Measurements from ENCODE around the gene L3MBTL3.
"Not testable (repeated sequence)": the region's sequence is repeated elsewhere in the genome, so short reads cannot be mapped to it uniquely, and the experiment has no call there.

L3MBTL3 gene

GRCh38 chr6:130093546-130093945 lies 75.2 kb downstream of the L3MBTL3 start:
- no peak for DNase-seq

- DNase-seq: no peak
These were observed 79.9 kb downstream of the L3MBTL3 start for GRCh38 chr6:130098317-130098716.

- no peak for DNase-seq
These were observed 80.7 kb downstream of the L3MBTL3 start for GRCh38 chr6:130099119-130099518.

- DNase-seq: no peak
These were observed 87.8 kb downstream of the L3MBTL3 start for GRCh38 chr6:130105996-130106704.

GRCh38 chr6:130107710-130108109 lies 89.3 kb downstream of the L3MBTL3 start:
- DNase-seq: no peak

GRCh38 chr6:130111031-130111430 lies 92.7 kb downstream of the L3MBTL3 start:
- DNase-seq: no peak

- DNase-seq: no peak
These were observed 94.9 kb downstream of the L3MBTL3 start for GRCh38 chr6:130113201-130113710.

- no peak for DNase-seq
These were observed 96.7 kb downstream of the L3MBTL3 start for GRCh38 chr6:130115036-130115435.

- no peak for DNase-seq
These were observed 97.9 kb downstream of the L3MBTL3 start for GRCh38 chr6:130116273-130116672.

- DNase-seq: not testable (repeated sequence)
These were observed 98.9 kb downstream of the L3MBTL3 start for GRCh38 chr6:130117187-130117701.

- DNase-seq: no peak
These were observed 99.9 kb downstream of the L3MBTL3 start for GRCh38 chr6:130118236-130118635.

- no peak for DNase-seq
These were observed 100.8 kb downstream of the L3MBTL3 start for GRCh38 chr6:130119211-130119610.

GRCh38 chr6:130120731-130121130 lies 102.3 kb downstream of the L3MBTL3 start:
- no peak for DNase-seq

- no peak for DNase-seq
These were observed 103.9 kb downstream of the L3MBTL3 start for GRCh38 chr6:130122243-130122642.

- DNase-seq: no peak
These were observed 108.8 kb downstream of the L3MBTL3 start for GRCh38 chr6:130127195-130127594.

- no peak for DNase-seq
These were observed 109.9 kb downstream of the L3MBTL3 start for GRCh38 chr6:130128326-130128725.

GRCh38 chr6:130129762-130130246 lies 111.4 kb downstream of the L3MBTL3 start:
- DNase-seq: no peak

GRCh38 chr6:130132286-130132701 lies 113.9 kb downstream of the L3MBTL3 start:
- DNase-seq: no peak

GRCh38 chr6:130134582-130134981 lies 116.2 kb downstream of the L3MBTL3 start:
- no peak for DNase-seq

GRCh38 chr6:130136798-130137197 lies 118.4 kb downstream of the L3MBTL3 start:
- no peak for DNase-seq

GRCh38 chr6:130138116-130138908 lies 119.9 kb downstream of the L3MBTL3 start:
- DNase-seq: no peak

- DNase-seq: no peak
These were observed 120.5 kb downstream of the L3MBTL3 start for GRCh38 chr6:130138909-130139242.

- no peak for DNase-seq
These were observed 121.7 kb downstream of the L3MBTL3 start for GRCh38 chr6:130140084-130140483.

GRCh38 chr6:130143709-130144108 lies 125.3 kb downstream of the L3MBTL3 start:
- no peak for DNase-seq
